DMS79 (cell line): ENCODE data around the gene DNAJB2.
A peak's percentile ranks its signal among the peaks of the same experiment; 100 is the strongest.

Experiments used
- DNase-seq: peaks from one replicate; lab custom pipeline; 2025; lab: John Stamatoyannopoulos, UW

DNAJB2 gene

DNA sequence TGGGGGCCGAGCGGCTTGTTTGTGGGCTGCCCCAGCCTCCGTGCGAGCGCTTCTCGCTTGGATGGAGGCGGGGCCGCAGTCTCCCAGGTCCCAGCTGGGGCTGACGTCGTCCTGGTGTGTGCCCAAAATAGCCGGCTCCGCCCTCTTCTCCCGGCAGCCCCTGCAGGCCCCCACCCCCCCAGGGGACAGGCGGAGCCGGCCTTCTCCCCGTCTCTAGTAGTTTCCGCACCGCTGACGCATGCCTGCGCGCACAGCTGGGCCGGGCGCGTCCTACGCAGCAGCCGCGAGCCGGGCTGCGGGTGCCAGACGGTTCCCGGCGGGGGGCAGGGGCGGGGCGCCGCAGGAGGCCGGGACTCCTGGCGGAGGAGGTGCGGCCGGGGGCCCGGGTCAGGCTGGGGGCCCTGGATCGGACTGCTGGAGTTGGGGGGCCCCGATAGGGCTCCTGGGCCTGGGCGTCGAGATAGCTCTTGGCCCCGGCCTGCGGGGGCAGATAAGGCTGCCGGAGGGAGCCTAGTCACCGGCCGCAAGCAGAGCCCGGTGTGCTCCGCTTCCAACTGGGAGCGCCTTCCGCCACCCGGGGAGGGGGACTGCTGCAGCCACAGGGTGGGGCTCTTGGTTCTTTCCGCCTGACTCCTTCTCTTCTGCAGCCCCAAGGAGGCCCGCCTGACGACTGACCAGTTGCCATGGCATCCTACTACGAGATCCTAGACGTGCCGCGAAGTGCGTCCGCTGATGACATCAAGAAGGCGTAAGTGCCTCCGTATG lies at the start of gene DNAJB2:
Gene DNAJB2, plus strand, starts transcription at position 216 of the 765 bp plus-strand sequence. Its CDS starts 468 bp downstream, at position 684.
- peak; percentile 95 for DNase-seq

DNA sequence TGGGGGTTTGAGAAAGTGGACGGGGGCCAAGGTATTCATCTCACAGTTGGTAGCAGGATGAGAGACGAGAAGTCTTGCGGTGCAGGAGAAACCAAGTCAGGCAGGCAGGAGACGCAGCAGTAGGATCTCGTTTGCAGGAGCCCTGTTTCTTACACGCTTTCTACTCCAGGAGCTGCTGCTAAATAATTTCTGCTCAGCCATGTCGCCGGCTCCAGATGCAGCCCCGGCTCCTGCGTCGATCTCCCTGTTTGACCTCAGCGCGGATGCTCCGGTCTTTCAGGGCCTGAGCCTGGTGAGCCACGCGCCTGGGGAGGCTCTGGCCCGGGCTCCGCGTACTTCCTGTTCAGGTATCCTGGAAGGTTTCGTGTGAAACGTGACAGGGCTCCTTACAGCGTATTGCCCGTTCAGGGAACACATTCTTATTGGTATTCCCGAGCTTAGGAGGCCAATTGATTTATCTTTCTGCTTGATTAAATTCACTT lies 49.1 kb upstream of the DNAJB2 start:
- DNase-seq, result no peak

- no peak for DNase-seq
These were observed 44.8 kb upstream of the DNAJB2 start for GRCh38 chr2:219234331-219234730.

GRCh38 chr2:219243291-219243761 lies 35.8 kb upstream of the DNAJB2 start:
- no peak for DNase-seq

GRCh38 chr2:219244789-219245147 lies 34.4 kb upstream of the DNAJB2 start:
- no peak for DNase-seq

DNA sequence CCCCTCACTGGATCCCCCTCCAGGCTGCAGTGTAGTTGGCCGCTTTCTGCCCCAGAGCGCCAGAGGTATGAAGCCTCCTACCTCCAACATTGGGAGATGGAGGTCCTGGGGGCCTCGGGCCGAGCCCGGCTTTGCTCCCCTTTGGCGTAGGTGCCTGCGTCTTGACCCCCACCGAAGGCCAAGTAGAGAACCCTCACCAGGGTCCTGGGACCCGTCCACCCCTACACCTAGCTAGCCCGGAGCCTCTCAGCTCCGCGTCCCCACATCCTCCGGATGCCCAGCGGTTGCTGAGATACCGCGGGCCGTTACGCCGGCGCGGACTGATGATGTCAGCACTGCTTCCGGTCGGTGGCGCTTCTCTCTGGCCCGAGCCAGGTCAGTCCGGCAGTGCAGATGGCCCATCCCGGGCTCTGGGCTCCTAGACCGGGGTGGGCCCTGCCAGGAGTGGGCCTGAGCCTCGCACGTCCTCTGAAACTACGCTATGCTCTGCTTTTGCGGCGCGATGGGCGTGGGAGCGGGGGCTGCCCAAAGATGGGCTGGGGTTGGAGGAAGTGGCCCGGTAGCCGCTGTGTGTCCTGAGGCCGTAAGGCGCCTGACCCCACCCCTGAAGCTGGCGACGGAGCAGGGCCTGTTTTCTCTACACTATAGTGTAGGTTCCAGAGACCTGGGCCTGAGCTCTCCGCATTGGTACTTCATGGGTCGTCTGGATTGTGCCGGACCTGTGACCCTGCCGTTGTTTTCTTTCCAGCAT lies 33.8 kb upstream of the DNAJB2 start, which contains the start of the genes GLB1L and STK16:
Gene GLB1L, minus strand, starts transcription at position 297 of the 751 bp plus-strand sequence. CDS start 1,871 bp downstream, outside the sequence.
Gene STK16, plus strand, starts transcription at position 332 of the 751 bp plus-strand sequence. CDS start 521 bp downstream, outside the sequence.
- peak; percentile 65 for DNase-seq

DNA sequence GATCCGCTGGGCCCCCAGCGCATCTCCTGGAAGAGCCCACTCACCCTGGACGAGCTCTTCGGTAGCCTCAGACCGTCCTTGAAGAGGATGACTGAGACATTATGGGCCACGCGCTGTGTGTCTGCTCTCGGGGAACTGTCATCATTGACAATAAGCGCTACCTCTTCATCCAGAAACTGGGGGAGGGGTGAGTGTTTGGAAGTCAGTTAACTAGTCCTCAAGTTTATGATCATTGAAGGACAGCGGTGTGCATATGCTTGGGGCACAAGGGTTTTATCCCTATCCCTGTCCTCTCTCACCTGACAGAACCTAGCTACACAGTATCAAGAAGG lies 33.3 kb upstream of the DNAJB2 start:
- DNase-seq, result no peak

GRCh38 chr2:219246559-219246958 lies 32.6 kb upstream of the DNAJB2 start:
- DNase-seq, result no peak

- no peak for DNase-seq
These were observed 31.2 kb upstream of the DNAJB2 start for GRCh38 chr2:219247678-219248642.

DNA sequence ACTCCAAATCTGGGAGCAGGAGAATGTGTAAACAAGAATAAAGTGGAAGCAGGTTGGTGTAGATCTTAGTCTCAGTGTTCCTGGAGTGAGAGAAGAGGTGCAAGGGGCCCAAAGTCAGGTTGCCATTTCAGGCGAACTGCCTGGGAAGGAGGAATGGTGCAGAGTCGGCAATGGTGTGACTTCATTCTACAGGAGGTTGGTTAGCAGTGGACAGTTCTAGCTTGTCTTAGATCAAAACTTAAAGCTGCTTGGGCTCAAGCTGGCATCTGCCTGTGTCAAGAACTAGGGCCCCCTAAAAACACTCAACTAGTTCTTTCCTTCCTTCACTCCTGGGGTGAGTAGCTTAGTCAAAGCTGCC lies 30.3 kb upstream of the DNAJB2 start:
- DNase-seq, result no peak

- no peak for DNase-seq
These were observed 29.8 kb upstream of the DNAJB2 start for GRCh38 chr2:219249203-219249980.

GRCh38 chr2:219250049-219250781 lies 29.0 kb upstream of the DNAJB2 start:
- no peak for DNase-seq

DNA sequence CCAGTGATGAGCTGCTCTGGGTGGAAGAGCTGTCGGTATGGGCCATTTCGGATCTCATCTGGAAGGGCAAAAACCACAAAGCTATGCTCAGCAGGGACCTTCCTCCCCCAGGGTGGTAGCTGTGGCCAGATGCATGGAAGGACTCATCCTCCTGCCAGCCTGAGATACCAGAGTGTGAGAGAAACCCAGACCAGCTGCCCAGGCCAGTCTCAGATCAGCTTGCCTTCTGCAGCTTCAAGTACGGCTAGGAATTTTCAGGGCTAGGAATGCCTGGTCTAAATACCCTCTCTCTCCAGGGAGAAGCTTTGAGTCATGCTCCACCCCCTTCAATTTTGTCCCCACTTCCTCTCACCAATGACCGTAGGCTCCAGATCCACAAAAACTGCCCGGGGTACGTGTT lies 27.5 kb upstream of the DNAJB2 start:
- DNase-seq, result no peak

- DNase-seq, result no peak
These were observed 27.1 kb upstream of the DNAJB2 start for GRCh38 chr2:219252084-219252483.

DNA sequence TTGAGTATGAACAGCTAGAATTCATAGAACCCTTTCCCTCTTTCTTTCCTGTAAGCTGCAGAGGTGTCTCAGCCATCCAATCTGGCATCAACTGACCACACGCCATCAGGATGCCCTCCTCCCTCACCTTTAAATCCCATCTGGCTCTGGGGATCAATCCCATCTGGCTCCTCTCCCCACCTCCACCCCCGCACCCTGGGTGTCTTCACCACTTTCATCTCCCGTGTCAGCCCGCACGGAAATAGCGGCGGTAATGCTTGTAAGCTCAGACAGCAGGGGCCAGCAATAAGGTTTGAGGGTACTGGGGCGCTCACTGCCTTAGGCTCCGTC lies 26.6 kb upstream of the DNAJB2 start:
- no peak for DNase-seq

- DNase-seq, result peak; percentile 34
These were observed 26.0 kb upstream of the DNAJB2 start, which contains the start of gene TUBA4B for GRCh38 chr2:219252900-219253752. TSS of gene TUBA4B (plus strand) at chr2:219253243. CDS start at chr2:219253408, 165 bp downstream.

DNA sequence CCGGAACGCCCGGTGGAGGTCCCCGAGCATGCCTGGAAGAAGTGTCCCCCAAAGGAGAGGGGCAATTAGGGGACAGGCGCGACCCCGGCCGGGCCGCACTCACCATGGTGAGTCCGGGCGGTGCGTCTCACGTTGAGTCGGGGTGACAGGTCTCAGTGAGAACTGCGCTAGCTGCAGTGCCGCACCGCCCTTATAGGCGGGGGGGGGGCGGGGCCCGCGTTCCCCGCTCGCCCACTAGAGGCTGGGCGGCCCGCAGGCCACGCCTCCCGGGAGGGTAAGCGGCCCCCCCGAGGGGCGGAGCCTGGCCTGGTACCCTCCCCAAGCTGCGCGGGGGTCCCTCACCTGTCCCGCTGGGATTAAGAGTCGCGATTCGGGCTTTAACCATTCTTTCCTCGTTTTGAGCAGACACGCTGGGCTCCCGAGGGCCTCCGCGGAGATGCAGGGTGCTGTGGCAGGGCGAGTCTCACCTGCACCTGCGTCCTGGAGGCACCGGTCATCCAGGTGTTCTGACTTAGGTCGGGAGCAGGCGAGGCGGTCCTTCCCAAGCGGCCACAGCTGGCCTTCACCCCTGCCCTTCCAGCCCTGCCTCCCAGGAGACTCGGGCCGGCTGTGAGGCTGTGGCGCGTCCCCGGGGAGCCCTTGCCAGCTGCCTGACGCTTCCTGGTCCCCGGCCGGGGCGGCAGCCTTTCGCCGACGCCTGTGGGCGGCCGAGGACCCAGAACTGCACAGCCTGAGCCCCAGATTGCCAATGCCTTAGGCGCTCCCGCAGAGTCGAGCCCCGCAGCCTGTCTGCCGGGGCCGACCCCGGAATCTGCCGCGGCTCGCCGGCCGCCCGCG lies 25.2 kb upstream of the DNAJB2 start, which contains the start of gene TUBA4A:
Gene TUBA4A, minus strand, starts transcription at position 166 of the 837 bp plus-strand sequence. Its CDS starts 60 bp downstream, at position 106.
- peak; percentile 33 for DNase-seq

DNA sequence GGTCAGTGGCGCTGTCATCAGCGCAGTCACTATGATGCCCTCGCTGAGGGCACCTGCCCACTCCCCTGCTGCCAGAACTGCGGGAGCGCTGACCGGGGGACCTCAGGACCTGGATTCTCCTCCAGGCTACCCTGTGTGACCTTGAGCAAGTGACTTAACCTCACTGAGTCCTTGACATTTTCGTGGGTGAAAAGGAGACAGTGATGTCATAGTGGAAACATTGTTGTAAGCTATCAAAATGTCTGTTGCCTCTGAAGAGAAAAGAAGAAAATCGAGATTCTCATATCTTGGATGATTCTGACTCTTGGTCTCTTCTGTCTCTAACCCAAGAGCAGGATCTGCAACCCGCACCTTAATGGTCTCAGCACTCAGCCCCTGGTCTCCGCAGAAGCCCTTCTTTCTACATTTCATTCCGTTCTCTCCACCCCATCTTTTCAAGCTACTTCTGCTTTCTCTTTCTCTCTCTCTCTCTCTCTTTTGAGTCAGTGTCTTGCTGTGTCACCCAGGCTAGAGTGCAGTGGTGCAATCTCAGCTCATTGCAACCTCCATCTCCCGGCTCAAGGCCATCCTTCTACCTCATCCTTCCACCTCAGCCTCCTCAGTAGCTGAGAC lies 24.5 kb upstream of the DNAJB2 start:
- DNase-seq, result no peak
